PC-9 (cell line): Measurements from ENCODE around the gene CPB2.

Experiments
- EZH2 ChIP-seq: fragments of 200-600 bp; sonication (generic); IDR thresholded peaks from 2 replicates; pipeline ENCODE4 v1.8.0; 2017; ENCODE audit warnings: antibody characterized with exemption, low read depth
- TF ChIP-seq, protein P1 (sequence below): fragments of 200-600 bp; sonication (generic); conservative IDR thresholded peaks from 2 replicates; pipeline ENCODE4 v1.6.1; 2017; ENCODE audit warnings: mixed run types, antibody characterized with exemption, mild to moderate bottlenecking, moderate library complexity

DNA sequence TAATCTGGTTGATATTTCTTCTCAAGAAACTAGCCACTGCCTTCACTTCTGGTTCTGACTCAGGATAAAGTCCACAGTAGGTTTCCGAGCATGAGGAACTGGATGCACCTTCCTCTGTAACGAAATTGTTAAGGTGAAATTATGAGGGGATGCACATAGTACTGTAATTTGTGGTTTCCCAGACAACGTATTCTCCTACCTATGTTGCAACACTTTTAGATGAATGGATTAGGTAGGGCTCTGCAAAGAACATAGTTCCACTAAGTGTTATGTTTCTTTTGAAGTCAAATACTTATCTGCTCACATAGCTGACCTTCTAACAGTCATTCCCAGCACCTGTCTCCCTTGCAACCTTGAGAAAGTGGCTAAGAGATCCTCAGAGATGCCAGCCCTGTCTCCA is 46.6 kb downstream of the CPB2 start:
- TF ChIP-seq, protein P1, sequence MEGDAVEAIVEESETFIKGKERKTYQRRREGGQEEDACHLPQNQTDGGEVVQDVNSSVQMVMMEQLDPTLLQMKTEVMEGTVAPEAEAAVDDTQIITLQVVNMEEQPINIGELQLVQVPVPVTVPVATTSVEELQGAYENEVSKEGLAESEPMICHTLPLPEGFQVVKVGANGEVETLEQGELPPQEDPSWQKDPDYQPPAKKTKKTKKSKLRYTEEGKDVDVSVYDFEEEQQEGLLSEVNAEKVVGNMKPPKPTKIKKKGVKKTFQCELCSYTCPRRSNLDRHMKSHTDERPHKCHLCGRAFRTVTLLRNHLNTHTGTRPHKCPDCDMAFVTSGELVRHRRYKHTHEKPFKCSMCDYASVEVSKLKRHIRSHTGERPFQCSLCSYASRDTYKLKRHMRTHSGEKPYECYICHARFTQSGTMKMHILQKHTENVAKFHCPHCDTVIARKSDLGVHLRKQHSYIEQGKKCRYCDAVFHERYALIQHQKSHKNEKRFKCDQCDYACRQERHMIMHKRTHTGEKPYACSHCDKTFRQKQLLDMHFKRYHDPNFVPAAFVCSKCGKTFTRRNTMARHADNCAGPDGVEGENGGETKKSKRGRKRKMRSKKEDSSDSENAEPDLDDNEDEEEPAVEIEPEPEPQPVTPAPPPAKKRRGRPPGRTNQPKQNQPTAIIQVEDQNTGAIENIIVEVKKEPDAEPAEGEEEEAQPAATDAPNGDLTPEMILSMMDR = no peak
- TF ChIP-seq EZH2 = no peak
